Thoracic aorta (tissue), 2 donors: ENCODE measurements around the gene ZFAND3. TPM values are rescaled to one million over a fixed set of nuclear protein-coding genes. Genes with fewer than 3 reads are reported as not detected.

Experiments used
- ATAC-seq: fragments of 150-250 bp; one replicate; pipeline ENCODE4 v1.8.0; 2017; ENCODE audit warnings: low read depth; ENCODE audit not compliant: insufficient number of reproducible peaks, low FRiP score
- DNase-seq: peaks from one replicate; pipeline ENCODE4 v3.0.0-alpha.2; 2020; ENCODE audit warnings: low spot score
- H3K27ac ChIP-seq, 2 donors: fragments of 200-600 bp; sonication (generic); 1 replicate in 1 of 2; 2 replicates in 1 of 2; pipeline ENCODE4 v1.5.1; 2016; ENCODE audit warnings: mild to moderate bottlenecking in 2 of 2, moderate library complexity in 2 of 2
- H3K27me3 ChIP-seq: fragments of 200-600 bp; sonication (generic); replicated peaks from 2 replicates; pipeline ENCODE4 v1.6.0; 2016; ENCODE audit warnings: mild to moderate bottlenecking; ENCODE audit not compliant: insufficient read depth
- H3K36me3 ChIP-seq: fragments of 200-600 bp; sonication (generic); one replicate; pipeline ENCODE4 v1.5.1; 2016
- H3K4me1 ChIP-seq, 2 donors: fragments of 200-600 bp; sonication (generic); 1 replicate in 1 of 2; 2 replicates in 1 of 2; pipeline versions ENCODE4 v1.5.1 to v1.6.0; 2016; ENCODE audit warnings: low read depth in 2 of 2, mild to moderate bottlenecking in 1 of 2; ENCODE audit not compliant: control insufficient read depth in 1 of 2
- H3K4me3 ChIP-seq: fragments of 200-600 bp; sonication (generic); 2 replicates; pipeline ENCODE4 v1.5.1; 2016; ENCODE audit warnings: mild to moderate bottlenecking
- H3K9me3 ChIP-seq: fragments of 200-600 bp; sonication (generic); 2 replicates; pipeline ENCODE4 v1.5.1; 2016
- CTCF ChIP-seq: fragments of 200-600 bp; sonication (generic); IDR thresholded peaks from one replicate; pipeline ENCODE4 v1.5.1; 2019; ENCODE audit warnings: antibody characterized with exemption
- total RNA-seq, 2 donors: library from RNA; depleted of rRNA; stranded (reverse); fragments of >200 nt; gene quantifications; one replicate each; pipeline versions ENCODE4 v1.1.0 to v1.2.3, GENCODE V29; 2016

The ZFAND3 gene
- total RNA-seq, 2 donors from 2014 or later: 45.4 to 56.2 TPM

- no peak for TF ChIP-seq CTCF
- no peaks in the 10 kb centered on the region for H3K27me3 ChIP-seq
- ATAC-seq (no peak), DNase-seq (no peak)
- no peak overlapping the region for H3K4me3 ChIP-seq
- H3K4me1 ChIP-seq: peaks cover 0 to 7% of the 10 kb centered on the region in 2 donors
- H3K27ac ChIP-seq: no peak overlapping the region
- H3K9me3 ChIP-seq: no peaks in the 10 kb centered on the region
- H3K36me3 ChIP-seq: no peaks in the 10 kb centered on the region
These were observed 13.3 kb upstream of the ZFAND3 start for GRCh38 chr6:37806213-37806612.

- ATAC-seq (no peak), DNase-seq (no peak)
- Histone ChIP-seq H3K27me3 (no peaks in the 10 kb centered on the region), H3K4me3 (no peak overlapping the region), H3K36me3 (no peaks in the 10 kb centered on the region), H3K9me3 (no peaks in the 10 kb centered on the region), H3K27ac (no peak overlapping the region), H3K4me1 (peaks cover 0 to 7% of the 10 kb centered on the region in 2 donors)
- TF ChIP-seq CTCF: no peak
These were observed 11.9 kb upstream of the ZFAND3 start for GRCh38 chr6:37807656-37808055.

GRCh38 chr6:37809197-37809543 is 10.4 kb upstream of the ZFAND3 start:
- TF ChIP-seq CTCF: no peak
- Histone ChIP-seq H3K9me3 (no peaks in the 10 kb centered on the region), H3K36me3 (no peaks in the 10 kb centered on the region), H3K4me1 (peaks cover 0 to 7% of the 10 kb centered on the region in 2 donors), H3K4me3 (no peak overlapping the region), H3K27ac (no peak overlapping the region), H3K27me3 (no peaks in the 10 kb centered on the region)
- ATAC-seq: no peak
- no peak for DNase-seq

GRCh38 chr6:37812841-37813240 is 6.7 kb upstream of the ZFAND3 start:
- Histone ChIP-seq H3K27ac (no peak overlapping the region), H3K4me1 (peaks cover 0 to 11% of the 10 kb centered on the region in 2 donors), H3K27me3 (no peaks in the 10 kb centered on the region), H3K36me3 (no peaks in the 10 kb centered on the region), H3K4me3 (no peak overlapping the region), H3K9me3 (no peaks in the 10 kb centered on the region)
- TF ChIP-seq CTCF: no peak
- ATAC-seq: no peak
- no peak for DNase-seq

GRCh38 chr6:37814374-37814773 is 5.2 kb upstream of the ZFAND3 start:
- H3K4me1 ChIP-seq: peaks cover 4 to 13% of the 10 kb centered on the region in 2 donors
- H3K27ac ChIP-seq: no peak overlapping the region
- no peak for TF ChIP-seq CTCF
- no peak overlapping the region for H3K4me3 ChIP-seq
- no peak for DNase-seq
- no peaks in the 10 kb centered on the region for H3K36me3 ChIP-seq
- no peak for ATAC-seq
- H3K27me3 ChIP-seq: no peaks in the 10 kb centered on the region
- H3K9me3 ChIP-seq: no peaks in the 10 kb centered on the region
